ENCODE data around the gene POMGNT1.

The POMGNT1 gene

DNA sequence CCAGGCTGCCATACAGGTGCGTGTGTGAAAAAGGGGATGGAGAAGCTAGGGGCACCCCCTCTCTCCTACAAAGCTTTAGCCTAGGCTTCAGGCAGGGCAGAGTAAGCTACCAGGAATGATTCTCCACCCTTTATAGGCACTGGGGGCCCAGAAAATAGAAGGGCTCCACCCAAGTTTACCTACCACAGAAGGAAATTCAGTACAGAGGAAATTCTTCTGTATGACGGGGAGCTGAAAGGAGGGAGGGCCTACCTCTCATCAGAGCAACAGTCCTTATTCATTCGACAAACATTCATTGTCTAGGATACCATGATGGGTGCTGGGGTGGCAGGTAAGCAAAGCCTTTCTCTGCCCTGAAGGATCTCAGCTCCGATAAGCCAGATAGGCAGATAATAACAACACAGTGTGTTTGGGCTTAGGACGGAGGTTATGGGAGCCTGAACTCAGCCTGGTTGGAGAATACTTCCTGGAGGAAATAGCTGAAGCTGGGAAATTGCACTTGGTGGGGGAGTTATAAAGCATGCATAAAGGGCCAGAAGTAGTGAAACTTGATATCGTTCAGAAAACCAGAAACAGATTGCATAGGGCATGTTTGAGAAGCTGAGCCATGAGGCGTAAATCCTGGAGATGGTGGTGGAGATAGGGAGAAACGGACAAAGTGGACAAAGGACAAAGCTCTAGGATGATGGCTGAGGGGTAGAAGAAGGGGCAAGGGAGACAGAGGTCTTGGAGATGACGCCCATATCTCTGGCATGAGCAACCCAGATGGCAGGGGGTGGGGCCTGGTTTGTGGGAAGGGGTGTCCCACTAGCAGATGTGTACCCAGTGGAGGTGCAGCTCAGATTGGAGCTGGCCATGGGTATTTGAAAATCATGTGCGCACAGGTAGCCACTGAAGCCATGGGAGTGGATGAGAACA lies 16.6 kb downstream of the POMGNT1 start:
- DNase-seq (ENCODE audit: insufficient read length, low spot score), result no peak
- FAIRE-seq, result no peak
- no peak for TF ChIP-seq POLR2A (IDR thresholded peaks at IDR 0.05; ENCODE audit: low read depth, low read length)

DNA sequence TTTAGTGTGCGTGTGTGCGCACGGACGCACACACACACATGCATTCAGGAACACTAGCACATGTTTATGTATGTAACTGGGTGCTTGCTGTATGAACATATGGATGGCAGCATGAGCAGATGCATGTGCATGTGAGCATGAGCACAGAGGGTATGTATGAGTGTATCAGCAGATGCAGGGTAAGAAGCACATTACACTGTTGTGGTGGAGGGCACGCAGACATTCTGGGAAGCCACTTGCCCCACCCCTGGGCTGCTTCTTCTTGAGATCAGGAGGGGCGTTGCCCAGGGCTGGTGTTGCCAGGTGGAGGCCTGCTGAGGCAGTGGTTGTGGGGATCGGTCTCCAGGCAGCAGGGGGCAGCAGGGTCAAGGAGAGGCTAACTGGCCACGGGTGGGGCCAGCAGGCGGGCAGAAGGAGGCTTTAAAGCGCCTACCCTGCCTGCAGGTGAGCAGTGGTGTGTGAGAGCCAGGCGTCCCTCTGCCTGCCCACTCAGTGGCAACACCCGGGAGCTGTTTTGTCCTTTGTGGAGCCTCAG lies 18.1 kb downstream of the POMGNT1 start:
- FAIRE-seq, result no peak
- DNase-seq (ENCODE audit: insufficient read length, low spot score), result no peak
- no peak for TF ChIP-seq POLR2A (IDR thresholded peaks at IDR 0.05; ENCODE audit: low read depth, low read length)

DNA sequence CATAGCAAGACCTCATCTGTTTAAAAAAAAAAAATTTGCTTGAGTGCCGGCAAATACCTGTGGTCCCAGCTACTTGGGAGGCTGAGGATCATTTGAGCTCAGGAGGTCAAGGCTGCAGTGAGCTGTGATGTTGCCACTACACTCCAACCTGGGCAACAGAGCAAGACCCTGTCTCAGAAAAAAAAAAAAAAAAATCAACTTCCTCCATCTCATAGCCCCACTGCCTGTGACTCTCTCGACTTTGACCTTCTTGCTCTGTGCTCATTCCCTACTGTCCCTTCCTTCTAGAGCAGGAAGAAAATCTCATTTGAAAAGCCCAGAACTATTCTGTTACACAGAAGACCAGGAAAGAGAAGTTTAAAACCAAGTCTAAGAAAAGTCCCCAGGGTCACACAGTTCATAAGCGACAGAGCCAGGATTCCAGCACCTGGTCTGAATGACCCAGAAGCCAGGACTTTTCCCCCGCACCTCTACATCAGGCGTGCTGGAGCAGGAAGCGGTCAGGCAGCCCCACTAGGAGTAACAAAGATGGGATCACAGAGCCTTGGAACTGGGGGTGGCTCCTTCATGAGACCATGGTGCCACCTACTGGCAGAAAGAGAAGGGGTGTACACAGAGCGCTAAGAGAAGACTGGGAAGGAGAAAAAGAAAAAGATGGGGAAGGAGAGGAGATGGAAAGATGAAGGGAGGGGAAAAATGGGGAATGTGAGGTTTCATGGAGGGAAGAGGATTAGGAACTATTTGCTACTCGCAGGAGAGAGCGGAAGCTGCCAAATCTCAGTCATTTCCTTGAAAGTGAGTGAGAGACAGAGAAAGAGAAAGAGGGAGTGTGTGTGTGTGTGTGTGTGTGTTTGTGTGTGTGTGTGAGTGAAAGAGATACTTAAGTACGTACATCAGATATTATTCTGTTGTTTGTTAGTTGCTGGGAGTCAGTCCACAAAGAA lies 18.8 kb downstream of the POMGNT1 start:
- FAIRE-seq (no peak), DNase-seq (ENCODE audit: insufficient read length, low spot score) (peak; percentile 84)
- no peak for TF ChIP-seq POLR2A (IDR thresholded peaks at IDR 0.05; ENCODE audit: low read depth, low read length)

DNA sequence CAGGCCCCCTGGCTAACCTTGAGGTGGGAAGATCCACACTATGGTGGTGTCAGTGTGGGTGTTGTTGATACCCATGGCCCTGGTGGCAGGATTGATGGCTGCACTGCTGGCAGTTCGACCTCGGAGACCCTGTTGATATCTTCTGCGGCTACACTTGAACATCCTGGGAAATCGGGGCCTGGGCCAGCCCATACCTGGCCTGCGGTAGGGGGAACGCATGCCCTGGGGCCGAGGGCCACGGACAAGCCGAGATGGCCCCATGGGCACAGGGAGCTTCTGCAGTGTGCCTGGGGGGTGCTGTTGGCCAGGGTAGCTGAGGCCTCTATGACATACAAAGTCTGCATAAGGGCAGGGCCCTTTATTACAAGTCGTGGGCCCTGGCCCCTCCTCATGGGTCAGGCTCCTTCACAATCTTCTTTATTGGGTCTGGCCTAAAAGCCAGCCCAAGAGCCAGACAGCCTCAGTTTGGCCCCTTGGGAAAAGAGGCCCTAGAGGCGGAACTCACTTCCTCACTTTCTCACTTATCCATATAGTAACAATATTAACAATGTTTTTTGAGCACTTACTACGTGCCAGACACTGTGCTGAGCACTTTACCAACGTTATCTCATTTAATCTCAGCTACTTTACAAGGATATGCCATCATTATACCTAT lies 21.9 kb downstream of the POMGNT1 start, which contains the start of gene P3R3URF:
Gene P3R3URF (minus strand): TSS at position 278 of the 655 bp plus-strand sequence. CDS start 17 bp downstream, at position 261.
- DNase-seq (ENCODE audit: insufficient read length, low spot score) (no peak), FAIRE-seq (no peak)
- no peak for TF ChIP-seq POLR2A (IDR thresholded peaks at IDR 0.05; ENCODE audit: low read depth, low read length)

DNA sequence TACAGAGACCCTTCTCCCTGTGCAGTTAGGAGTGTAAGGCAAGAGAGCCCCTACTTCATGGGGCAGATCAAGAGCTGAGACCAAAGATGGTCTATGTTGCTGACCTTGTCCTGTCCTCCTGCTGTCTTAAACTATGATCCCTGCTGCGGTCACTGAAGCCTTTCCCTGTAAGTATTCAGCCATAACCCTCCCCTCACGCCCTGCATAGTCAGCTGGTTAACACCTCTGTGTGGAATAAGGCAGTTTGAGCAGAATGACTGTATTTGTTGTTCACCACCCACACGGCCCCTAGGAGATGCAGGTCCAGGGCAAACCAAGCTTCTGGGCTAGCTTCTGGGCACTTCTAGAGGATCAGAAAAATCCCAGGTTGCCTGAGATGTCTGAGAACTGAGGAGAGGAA lies 23.0 kb downstream of the POMGNT1 start:
- FAIRE-seq, result no peak
- TF ChIP-seq POLR2A (IDR thresholded peaks at IDR 0.05; ENCODE audit: low read depth, low read length), result no peak
- DNase-seq (ENCODE audit: insufficient read length, low spot score), result no peak

DNA sequence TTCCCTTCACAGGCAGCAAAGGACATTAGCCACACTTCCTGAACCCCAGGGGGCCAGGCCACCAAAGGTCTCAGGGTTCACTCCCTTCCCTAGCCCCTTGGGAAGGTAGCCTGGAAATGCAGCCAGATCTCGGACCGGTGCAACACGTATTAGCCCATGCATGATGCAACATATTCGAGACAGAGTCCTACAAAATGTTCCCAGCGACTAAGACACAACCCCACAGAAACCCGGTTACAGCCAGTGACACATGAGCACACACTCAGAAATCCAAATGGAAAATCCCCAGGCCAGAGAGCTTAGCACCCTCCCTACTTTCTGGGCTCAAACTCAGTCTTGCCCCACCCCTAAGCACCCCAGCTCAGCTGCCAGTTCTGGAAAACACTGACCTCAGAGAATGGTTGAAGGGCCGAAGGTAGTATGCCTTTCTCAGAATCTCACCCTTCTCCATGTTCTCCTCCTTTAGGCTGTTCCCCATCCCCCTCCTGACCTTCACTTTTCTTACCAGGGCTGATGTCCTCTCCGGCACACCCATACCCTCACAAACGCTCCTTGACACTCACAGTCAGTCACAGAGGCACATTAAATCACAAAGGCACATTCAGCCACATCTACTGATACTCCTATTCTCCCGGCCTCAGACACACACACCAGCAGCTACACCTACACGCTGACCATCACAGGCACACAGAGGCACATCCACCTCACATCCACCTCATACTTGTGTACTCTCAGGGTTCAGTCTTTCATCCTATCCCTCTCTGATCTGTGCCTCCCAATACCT lies 23.6 kb downstream of the POMGNT1 start, which contains the start of gene TSPAN1:
Gene TSPAN1 (plus strand): TSS at position 640 of the 784 bp plus-strand sequence. CDS start 6,021 bp downstream, outside the sequence.
- DNase-seq (ENCODE audit: insufficient read length, low spot score) (no peak), FAIRE-seq (no peak)
- TF ChIP-seq POLR2A (IDR thresholded peaks at IDR 0.05; ENCODE audit: low read depth, low read length), result no peak

DNA sequence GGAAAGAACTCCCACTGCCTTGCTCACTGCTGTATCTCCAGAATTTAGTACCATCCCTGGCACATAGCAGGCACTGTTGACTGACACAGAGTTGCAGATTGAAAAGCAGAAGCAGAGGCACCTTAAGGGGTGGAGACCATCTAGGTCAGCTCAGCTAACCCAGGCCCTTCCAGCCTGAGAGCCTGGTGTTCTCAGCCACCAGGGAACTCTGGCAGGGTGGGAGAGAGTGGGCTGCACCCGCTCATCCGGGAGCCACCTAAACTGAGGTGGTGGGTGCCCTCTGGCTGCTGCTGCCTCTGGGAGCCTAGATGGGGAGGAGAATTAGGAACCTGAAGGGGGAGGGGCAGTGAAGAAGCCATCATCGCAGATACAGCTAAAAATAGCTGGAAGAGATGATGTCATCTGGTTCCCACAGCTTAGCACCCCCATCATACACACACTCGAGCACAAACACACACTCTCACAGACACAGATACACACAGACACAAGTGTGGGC lies 24.8 kb downstream of the POMGNT1 start:
- TF ChIP-seq POLR2A (IDR thresholded peaks at IDR 0.05; ENCODE audit: low read depth, low read length), result no peak
- no peak for DNase-seq (ENCODE audit: insufficient read length, low spot score)
- FAIRE-seq, result no peak

DNA sequence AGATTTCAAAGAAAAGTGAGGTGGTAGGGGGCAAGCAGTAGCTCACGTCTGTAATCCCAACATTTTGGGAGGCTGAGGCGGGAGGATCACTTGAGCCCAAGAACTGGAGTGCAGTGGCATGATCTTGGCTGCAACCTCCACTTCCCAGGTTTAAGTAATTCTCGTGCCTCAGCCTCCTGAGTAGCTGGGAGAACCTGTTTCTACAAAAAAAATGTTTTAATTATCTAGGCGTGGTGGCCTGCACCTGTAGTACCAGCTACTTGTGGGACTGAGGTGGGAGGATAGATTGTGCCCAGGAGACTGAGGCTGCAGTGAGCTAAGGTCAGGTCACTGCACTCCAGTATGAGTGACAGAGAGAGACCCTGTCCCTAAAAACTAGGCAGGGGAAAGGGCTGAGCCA lies 25.9 kb downstream of the POMGNT1 start:
- no peak for DNase-seq (ENCODE audit: insufficient read length, low spot score)
- no peak for FAIRE-seq
- TF ChIP-seq POLR2A (IDR thresholded peaks at IDR 0.05; ENCODE audit: low read depth, low read length), result no peak

DNA sequence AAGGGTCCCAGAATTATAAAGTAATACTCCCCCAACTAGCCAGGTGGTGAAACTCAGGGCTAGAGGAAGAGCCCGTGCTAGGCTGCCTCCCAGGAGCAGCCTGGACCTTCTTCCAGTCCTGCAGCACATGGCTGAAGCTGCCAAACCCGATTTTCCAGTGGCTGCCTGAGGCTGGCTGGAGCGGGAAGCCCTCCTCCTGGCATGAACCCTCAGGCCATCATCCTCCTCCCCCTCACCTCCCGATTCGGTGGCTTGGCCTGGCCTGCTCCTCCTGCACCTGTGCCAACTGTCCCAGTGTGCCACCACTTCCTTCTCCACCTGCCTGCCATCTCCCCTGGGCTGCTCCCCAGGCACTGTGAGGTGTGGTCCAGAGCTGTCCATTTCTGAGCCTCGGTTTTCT lies 26.4 kb downstream of the POMGNT1 start:
- FAIRE-seq, result no peak
- no peak for DNase-seq (ENCODE audit: insufficient read length, low spot score)
- no peak for TF ChIP-seq POLR2A (IDR thresholded peaks at IDR 0.05; ENCODE audit: low read depth, low read length)

DNA sequence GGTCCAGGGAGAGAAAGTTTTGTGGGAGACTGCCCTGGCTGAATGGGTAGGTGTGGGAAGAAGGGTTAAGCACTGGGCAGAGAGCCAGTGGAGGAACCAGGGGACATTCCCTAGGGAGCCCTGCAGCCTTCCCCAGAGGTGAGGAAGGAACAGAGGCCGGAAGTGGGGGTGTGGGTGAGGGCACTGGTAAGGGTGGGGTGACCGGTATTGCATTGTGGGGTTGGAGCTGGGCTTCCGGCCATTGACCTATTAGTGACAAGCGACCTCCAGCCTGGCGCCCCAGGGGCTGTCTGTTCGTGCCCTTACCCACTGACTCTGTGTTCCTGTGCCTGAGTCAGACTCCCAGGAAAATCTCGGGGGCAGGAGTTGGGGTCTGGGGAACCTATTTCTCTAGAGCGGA lies 26.9 kb downstream of the POMGNT1 start:
- FAIRE-seq, result no peak
- DNase-seq (ENCODE audit: insufficient read length, low spot score), result no peak
- TF ChIP-seq POLR2A (IDR thresholded peaks at IDR 0.05; ENCODE audit: low read depth, low read length), result no peak

DNA sequence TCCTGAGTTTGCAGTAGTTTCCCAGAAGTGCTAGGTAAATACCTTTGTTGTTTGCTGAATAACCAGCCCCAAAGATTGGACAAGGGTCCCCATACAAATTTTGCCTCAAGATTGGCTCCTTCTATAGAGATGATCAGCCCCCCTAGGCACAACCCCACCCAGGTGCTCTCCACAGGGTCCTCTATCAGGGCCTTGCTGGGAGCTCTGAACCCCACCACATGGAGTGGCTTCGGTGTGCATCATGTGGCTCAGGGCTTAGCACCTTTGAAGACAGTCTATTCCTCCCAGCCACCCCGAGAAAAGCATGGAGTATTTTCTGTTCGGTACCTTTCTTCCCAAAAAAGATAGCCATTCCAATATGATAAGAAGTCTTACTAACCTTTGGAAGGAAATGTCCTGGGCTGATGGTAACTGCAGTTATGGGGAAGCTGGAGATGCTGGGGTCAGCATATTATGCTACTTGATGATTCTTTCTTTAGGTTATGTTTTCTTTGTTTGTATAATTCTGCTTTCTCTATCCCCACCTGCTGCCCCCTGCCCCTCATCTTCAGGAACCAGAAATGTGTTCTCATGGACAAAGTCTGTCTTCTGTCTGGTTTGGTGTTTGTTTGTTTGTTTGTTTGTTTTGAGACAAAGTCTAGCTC lies 28.3 kb downstream of the POMGNT1 start:
- TF ChIP-seq POLR2A (IDR thresholded peaks at IDR 0.05; ENCODE audit: low read depth, low read length), result no peak
- no peak for FAIRE-seq
- no peak for DNase-seq (ENCODE audit: insufficient read length, low spot score)

DNA sequence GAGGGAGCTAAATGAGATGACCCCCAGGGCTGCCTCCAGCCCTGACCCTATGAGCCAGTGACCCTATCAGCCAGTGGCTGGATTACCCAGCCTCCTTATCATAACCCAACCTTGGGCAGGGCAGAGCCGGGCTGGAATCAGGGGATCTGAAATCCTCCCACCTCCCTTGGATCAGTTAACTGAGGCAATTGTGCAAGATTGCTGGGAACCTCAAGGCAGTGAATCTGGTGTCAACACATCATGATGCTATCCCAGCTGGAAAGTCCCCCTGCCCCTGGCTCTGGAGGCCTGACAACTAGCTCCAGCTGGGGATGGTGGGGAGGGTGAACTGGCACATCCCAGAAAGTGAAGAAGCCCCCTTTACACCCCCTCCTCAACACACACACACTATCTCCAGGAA lies 29.8 kb downstream of the POMGNT1 start:
- TF ChIP-seq POLR2A (IDR thresholded peaks at IDR 0.05; ENCODE audit: low read depth, low read length), result no peak
- DNase-seq (ENCODE audit: insufficient read length, low spot score) (no peak), FAIRE-seq (no peak)
